ENCODE measurements around the gene ZFAND3. TPM values are rescaled to one million over a fixed set of nuclear protein-coding genes. Genes with fewer than 3 reads are reported as not detected.

Gene ZFAND3
- polyA plus RNA-seq, 3 donors = 144 to 156 (median 149) TPM

- DNase-seq = no peak
Observed at GRCh38 chr6:38151580-38152500, 332.3 kb downstream of the ZFAND3 start.

GRCh38 chr6:38152620-38153019 lies 333.1 kb downstream of the ZFAND3 start:
- no peak for DNase-seq

- no peak for DNase-seq
Observed at GRCh38 chr6:38153076-38153797, 333.7 kb downstream of the ZFAND3 start.

- DNase-seq = no peak
Observed at GRCh38 chr6:38153798-38154345, 334.3 kb downstream of the ZFAND3 start.

- no peak for DNase-seq
Observed at GRCh38 chr6:38154731-38155130, 335.2 kb downstream of the ZFAND3 start.

DNA sequence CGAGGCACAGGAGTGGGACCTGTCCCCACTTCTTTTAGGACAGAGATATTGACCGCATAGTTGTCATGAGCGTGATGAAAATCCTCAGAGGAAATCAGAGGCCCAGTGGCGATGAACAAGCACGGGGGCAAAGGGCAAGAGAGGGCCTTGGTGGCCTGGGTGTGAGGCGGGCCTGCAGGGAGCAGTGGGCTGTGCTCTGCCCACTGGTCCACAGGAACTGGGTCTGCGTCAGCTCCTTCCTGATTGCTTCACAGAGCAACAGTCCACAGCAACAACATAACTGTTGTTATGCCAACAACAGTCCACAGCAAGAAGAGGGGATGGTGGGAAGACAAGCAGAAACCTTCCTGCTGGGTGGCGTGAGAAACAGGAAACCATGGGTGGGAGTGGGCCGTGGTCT lies 335.6 kb downstream of the ZFAND3 start:
- DNase-seq = no peak

- no peak for DNase-seq
Observed at GRCh38 chr6:38155621-38156204, 336.2 kb downstream of the ZFAND3 start.

DNA sequence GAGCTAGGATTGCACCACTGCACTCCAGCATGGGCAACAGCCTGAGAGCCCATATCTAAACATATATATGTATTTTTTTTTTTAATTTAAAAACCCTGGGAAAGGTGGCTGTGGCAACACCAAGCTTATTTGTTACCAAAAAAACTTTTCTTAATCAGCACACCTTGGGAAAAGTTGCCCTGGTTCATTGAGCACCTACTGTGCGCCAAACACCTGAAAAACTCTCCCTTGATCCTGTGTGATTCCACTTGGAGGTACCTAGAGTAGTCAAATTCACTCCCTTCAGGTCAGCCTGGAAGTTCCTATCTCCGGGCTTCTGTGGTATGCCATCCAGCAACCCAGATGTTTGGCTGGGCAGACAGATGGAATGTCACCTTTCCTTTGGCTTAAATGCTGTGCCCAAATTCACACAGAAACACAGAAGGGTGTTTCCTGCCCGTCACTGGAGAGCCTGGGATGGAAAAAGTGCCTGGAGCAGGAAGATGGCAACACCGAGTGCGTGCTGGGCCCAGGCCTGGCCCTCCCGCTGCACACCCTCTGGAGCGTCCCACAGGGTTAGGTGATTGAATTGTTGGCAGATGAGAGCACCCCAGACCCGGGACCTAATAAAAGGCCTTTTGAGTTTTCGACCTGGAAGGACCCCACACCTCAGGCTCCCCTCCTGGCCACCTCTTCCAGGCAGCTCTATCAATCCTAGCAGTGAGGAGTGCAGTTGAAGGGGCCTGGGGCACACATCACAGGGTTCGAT lies 337.5 kb downstream of the ZFAND3 start:
- no peak for DNase-seq

DNA sequence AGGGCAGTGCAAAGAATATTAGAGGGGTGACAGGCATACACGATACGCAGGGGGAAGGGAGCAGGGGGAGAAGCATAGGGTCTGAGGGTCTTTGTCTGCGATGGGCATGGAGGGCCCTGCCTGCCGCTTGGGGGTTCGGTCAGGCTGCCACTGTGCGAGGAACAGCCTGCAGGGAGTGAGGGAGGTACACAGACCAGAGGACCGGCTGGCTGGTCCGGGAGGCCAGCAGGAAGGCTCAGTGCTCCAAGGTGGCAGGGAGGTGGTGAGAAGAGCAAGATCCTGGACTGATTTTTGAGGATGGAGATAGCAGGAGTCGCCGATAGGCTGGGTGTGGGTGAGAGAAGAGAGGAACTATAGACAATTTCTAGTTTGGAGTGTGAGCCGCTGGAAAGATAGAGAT lies 338.4 kb downstream of the ZFAND3 start:
- DNase-seq = no peak

GRCh38 chr6:38158762-38159350 lies 339.3 kb downstream of the ZFAND3 start:
- DNase-seq = no peak

DNA sequence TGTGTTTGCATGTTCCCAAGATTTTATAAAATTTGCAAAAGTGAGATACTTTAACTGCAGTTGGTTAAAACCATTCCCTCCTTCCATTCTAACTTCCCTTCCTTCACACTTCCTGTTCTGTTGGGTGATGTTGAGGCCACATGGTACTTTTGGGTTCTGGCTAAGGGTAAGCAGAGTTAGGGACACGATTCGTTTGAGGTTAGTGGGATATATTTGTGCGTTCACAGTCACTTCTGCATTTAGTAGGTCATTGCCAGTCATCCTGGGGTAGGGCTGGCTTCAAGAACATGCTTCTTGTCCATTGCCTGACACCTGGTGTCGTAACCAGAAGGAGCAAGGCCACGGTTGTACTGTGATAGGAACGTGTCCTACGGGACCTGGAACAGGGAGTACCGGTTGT lies 340.1 kb downstream of the ZFAND3 start:
- DNase-seq = no peak

DNA sequence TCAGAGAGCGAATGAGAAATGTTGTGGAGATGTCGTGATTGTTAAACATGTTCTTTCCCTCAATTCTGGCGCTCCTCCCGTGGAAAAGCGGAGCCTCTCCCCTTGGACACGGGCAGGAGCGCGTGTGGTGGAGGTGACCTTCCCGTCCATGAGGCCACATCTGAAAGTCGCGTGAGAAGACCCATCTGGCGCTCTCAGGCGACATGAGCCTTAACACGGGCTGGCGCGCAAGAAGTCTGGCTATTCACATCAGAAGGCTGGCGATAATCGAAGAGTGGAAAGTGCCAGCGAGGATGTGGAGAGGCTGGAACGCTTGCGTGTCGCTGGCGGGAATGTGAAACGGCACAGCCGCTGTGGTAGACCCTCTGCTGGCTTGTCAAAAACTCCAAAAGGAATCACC lies 341.3 kb downstream of the ZFAND3 start:
- no peak for DNase-seq

GRCh38 chr6:38161331-38161730 lies 341.8 kb downstream of the ZFAND3 start:
- no peak for DNase-seq

DNA sequence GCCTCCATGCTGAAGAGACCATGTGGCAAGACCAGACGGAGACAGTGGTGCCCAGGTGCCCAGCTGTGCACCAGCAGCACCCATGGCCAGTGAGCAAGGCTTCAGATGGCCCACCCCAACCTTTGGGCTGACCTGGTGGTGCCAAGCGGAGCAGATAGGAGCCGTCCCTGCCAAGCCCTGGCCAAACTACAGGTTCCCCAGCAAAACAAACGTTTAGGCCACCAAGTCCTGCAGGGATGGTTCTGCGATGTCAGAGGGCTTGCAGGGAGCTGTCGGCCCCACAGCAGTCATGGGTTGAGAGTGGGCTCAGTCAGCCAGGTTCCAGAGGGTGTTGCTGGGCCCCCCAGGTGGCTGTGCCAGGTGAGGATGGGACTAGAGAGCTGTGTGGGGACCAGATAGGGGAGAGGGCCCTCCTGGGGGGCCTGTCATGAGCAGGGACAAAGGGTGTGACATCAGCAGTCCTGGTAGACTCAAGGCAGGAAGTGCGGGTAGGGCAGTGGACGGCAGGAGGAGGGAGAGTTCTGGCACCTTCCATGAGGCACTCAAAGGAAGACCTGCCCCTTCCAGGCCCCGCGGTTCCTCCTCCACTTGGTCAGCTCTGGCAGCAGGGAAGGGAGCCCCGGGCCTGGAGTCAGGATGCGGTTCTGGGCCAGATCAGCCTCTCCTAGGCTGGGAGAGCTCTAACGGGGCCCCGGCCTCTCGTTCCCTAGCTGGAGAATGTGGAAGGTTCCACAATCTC lies 342.4 kb downstream of the ZFAND3 start:
- no peak for DNase-seq

- no peak for DNase-seq
Observed at GRCh38 chr6:38162493-38163185, 343.1 kb downstream of the ZFAND3 start.

DNA sequence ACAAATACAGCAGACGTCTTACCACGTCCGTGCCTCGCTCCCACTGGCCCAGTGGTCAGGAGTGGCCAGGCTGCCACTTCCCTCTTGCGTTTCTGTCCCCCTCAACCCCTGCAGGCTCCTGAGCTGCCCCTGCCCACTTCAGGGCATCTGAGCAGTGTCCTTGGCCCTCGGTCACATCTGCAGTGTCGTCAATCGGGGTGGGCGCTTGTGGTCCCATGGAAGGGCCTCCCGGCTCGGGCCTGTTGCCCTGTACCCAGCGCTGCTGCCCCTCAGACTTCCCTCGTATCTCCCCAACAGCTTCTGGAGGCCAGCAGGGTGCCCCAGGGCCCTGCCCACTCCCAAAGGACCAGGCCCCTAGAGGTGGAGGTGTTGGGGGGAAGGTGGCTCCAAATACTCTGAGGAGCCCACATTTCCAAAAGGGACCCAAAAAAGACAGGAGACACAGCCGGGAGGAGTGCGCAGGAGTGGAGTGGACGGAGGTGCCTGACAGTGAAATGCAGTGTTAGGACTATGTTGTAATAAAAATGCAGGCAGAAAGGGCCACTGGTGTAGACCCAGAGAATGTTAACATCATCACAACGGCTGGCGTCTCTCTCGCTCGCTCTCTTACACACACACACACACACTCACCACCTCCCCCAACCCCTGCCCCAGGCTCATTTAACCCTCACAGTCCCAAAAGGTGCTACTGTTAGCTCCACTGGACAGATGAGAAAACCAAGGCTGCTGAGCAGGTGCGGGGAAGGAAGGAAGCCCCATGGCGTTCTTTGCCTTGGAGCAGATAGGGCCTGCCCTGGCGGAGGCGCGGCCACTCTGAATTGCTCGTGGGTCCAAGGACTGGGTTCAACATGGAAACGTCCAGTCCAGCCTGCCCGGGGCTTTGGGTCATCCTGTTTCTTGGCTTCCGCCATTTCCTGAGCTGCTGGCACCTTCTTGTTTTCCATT lies 343.9 kb downstream of the ZFAND3 start:
- DNase-seq = no peak

DNA sequence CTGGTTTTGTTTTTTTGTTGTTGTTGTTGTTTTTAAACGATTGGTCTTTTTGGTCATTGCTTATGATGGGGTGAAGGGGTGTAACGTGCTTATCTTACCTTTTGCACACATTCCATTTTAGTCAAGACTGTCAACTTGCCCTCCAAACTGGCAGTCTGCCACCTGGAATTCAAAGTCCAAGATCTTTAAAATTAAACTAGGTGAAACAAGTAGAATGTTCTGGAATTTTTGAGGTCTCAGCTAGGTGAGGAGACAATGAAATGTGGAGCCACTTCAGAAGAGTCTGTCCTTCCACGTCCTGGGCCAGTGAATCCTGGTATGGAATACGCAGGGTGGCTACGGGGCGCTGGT lies 344.6 kb downstream of the ZFAND3 start:
- no peak for DNase-seq

- no peak for DNase-seq
Observed at GRCh38 chr6:38164671-38165108, 345.2 kb downstream of the ZFAND3 start.
